ENCODE results near the gene ALG12.

ALG12 gene

DNA sequence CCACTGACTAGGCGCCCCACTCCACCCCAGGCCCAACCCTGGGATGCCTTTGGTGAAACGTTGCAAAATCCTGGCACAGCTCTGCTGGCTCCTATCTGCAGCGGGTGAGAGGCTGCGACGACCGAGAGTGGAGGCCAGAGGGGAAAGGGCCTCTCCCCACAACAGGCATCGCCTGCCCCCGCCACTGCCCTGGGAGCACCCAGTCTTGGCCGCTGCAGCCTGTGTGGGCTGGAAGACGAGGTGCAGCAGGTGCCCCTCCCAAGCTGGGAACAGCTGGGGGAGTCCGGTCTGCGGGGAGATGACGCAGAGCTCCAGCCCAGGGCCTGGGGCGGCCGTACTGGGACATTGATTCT lies 38.2 kb upstream of the ALG12 start:
- DNase-seq (ENCODE audit: low read depth): no peak
- no peak overlapping the region for H3K4me3 ChIP-seq (ENCODE audit: low read length)
- TF ChIP-seq, protein P1, sequence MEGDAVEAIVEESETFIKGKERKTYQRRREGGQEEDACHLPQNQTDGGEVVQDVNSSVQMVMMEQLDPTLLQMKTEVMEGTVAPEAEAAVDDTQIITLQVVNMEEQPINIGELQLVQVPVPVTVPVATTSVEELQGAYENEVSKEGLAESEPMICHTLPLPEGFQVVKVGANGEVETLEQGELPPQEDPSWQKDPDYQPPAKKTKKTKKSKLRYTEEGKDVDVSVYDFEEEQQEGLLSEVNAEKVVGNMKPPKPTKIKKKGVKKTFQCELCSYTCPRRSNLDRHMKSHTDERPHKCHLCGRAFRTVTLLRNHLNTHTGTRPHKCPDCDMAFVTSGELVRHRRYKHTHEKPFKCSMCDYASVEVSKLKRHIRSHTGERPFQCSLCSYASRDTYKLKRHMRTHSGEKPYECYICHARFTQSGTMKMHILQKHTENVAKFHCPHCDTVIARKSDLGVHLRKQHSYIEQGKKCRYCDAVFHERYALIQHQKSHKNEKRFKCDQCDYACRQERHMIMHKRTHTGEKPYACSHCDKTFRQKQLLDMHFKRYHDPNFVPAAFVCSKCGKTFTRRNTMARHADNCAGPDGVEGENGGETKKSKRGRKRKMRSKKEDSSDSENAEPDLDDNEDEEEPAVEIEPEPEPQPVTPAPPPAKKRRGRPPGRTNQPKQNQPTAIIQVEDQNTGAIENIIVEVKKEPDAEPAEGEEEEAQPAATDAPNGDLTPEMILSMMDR (IDR thresholded peaks at IDR 0.05; ENCODE audit: insufficient read depth, low read depth, low read length, missing control alignments): no peak

DNA sequence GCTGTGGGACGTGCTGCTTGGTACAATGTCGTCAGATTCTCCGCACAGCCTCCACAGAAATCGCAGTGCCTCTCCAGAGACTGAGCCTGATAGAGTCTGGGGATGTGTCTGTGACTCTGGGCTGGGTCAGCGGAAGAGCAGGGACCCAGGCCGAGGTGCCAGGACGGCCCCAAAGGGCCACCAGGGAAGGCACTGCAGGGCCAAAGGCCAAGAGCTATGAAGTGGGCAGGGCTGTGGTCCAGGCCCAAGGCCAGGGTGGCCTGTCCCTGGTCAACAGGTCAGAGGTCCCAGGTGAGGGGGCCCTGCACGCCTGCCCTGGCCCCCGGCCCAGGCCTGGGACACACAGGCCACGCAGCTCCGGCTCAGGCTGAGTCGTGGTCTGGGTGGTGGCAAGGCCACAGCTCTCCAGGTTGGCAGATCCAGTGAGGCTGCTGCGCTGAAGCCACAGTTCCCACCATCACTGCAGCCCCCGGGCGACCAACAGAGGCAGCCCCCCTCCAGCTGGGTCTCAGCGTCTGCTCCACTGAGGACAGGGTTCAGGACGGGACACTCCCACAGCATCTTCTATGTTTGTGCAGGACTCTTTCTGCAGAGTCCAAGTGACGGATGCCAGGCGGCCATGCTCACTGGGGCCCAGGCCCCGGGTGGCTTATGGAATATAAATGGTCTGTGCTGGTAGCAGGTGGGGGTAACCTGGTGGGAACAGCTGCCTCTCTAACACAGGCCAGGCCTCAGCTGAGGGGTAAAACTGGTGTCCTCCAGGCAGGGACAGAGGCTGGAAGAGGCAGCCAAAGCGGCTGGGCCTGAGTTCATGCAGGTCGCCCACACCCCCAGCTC lies 37.6 kb upstream of the ALG12 start:
- H3K4me3 ChIP-seq (ENCODE audit: low read length): no peak overlapping the region
- no peak for DNase-seq (ENCODE audit: low read depth)
- TF ChIP-seq, protein P1 (IDR thresholded peaks at IDR 0.05; ENCODE audit: insufficient read depth, low read depth, low read length, missing control alignments): no peak

DNA sequence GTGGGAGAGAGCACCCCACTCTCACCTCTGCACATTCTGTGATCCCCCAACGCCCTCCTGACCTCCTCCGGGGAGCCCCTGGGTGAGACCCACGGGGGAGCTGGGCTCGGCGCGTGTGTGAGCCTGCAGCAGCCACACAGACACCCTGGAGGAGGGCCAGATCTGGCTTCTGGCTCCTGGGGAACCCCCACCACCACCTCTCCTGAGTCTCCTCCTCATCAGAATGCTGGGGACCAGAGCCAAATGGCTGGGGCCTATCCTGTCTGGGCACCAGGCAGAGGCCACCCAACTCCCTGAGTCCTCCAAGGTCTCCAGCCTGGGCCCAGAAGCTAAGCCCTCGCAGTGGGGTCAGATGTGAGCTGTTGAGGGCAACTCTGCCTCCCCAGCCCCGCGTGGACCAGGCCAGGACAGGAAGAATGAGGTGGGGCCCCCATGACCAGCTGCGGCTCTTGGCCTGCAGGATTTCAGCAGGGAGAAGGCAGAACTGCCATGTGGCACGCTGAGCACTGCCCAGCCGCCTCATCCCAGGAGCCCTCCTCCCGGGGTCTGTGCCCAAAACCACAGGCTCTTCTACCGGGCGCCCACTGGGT lies 36.8 kb upstream of the ALG12 start:
- TF ChIP-seq, protein P1 (IDR thresholded peaks at IDR 0.05; ENCODE audit: insufficient read depth, low read depth, low read length, missing control alignments): no peak
- DNase-seq (ENCODE audit: low read depth): no peak
- H3K4me3 ChIP-seq (ENCODE audit: low read length): no peak overlapping the region

DNA sequence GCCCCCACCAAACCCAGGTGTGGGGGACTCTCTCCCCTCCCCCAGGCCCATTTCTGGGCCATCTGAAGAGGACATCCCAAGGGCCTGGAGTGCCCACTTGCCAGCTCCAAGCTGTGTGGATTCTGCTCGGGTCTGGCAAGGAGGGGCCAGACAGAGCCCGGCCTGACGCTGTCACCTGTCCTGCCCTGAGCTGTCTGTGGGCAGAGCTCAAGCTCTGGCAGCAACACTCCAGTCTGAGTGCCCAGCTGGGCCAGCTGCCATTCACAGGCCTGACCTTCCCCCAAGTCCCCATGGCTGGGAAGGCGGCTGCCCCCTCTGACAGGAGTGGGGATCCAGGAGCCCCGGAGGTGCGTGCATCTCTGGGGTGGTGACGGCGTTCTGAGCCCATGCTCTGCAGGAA lies 36.1 kb upstream of the ALG12 start:
- TF ChIP-seq, protein P1 (IDR thresholded peaks at IDR 0.05; ENCODE audit: insufficient read depth, low read depth, low read length, missing control alignments): no peak
- no peak overlapping the region for H3K4me3 ChIP-seq (ENCODE audit: low read length)
- no peak for DNase-seq (ENCODE audit: low read depth)

DNA sequence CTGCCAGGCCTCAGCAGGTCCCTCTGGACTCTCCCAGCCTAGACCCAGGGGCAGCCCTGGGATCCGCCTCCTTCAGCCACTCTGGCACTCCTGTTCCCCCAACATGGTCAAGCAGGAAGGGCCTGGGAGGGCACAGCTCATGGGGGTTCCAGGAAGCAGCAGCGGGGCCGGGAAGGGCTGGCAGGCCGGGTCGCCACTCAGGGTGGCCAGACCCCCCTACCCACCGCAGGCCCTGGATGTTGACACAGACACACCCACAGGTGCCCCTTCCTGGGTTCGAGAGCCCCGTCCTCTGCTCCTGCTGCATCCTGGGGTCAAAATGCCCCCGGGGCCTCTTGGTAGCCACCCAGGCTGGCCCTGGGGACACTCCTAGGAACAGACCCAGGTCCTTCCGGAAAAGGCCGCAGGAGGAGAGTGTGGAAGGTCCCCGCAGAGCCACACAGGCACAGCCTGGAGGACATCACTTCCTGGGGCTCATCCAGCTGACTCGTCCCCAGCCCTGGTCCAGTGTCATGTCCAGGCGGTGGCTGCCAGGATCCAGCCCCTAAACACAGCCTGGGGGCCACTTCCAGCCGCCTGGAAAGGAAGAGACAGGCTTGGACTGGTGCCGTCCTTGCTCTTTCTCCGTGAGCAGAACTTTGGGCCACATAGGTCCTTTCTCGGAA lies 35.6 kb upstream of the ALG12 start:
- no peak overlapping the region for H3K4me3 ChIP-seq (ENCODE audit: low read length)
- TF ChIP-seq, protein P1 (IDR thresholded peaks at IDR 0.05; ENCODE audit: insufficient read depth, low read depth, low read length, missing control alignments): no peak
- no peak for DNase-seq (ENCODE audit: low read depth)

DNA sequence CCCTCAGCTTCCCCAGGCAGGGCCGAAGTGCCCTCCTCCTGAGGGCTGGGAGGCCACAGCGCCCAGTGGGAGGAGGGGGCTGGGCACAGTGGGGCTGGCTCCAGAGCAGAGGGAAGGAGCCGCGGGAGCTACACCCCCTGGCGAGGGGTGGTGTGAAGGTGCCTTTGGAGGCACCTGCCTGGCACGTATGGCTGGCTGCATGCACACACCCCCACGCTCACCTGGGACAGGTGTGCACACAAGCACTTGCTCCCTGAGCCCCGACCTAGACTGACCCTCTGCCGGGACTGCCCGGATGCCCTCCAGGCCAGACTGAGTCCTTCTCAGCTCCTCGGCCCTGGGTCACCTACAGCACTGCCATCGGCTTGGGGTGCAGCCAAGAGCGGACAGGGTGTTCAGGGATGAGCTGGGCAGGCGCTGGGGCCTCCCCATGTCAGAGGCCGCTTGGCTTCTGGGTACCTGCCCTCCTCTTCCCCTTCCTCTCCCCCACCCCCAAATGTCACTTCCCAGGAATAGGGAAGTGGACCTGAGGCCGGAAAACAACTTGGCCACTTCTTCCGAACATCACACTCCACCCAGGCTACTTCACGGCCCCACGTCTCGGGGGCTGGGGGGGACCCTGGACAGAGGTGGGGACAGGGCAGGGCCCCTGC lies 34.9 kb upstream of the ALG12 start:
- H3K4me3 ChIP-seq (ENCODE audit: low read length): no peak overlapping the region
- no peak for DNase-seq (ENCODE audit: low read depth)
- TF ChIP-seq, protein P1 (IDR thresholded peaks at IDR 0.05; ENCODE audit: insufficient read depth, low read depth, low read length, missing control alignments): no peak
